Measurements from ENCODE around the gene ZDHHC3.
"Not testable (repeated sequence)": the region's sequence is repeated elsewhere in the genome, so short reads cannot be mapped to it uniquely, and the experiment has no call there.

Gene ZDHHC3

GRCh38 chr3:44993471-44994205 lies 17.7 kb upstream of the ZDHHC3 start:
- DNase-seq: no peak

GRCh38 chr3:44992555-44993470 lies 16.8 kb upstream of the ZDHHC3 start:
- no peak for DNase-seq

- no peak for DNase-seq
Observed at GRCh38 chr3:44991326-44991725, 15.4 kb upstream of the ZDHHC3 start.

GRCh38 chr3:44989636-44990373 lies 13.8 kb upstream of the ZDHHC3 start:
- no peak for DNase-seq

GRCh38 chr3:44989141-44989540 lies 13.2 kb upstream of the ZDHHC3 start:
- DNase-seq: no peak

GRCh38 chr3:44988073-44988472 lies 12.1 kb upstream of the ZDHHC3 start:
- no peak for DNase-seq

GRCh38 chr3:44987332-44987731 lies 11.4 kb upstream of the ZDHHC3 start:
- DNase-seq: no peak

- DNase-seq: not testable (repeated sequence)
Observed at GRCh38 chr3:44986330-44986729, 10.4 kb upstream of the ZDHHC3 start.

- DNase-seq: no peak
Observed at GRCh38 chr3:44984335-44984734, 8.4 kb upstream of the ZDHHC3 start.

- DNase-seq: no peak
Observed at GRCh38 chr3:44983484-44983941, 7.5 kb upstream of the ZDHHC3 start.

- DNase-seq: no peak
Observed at GRCh38 chr3:44982817-44983216, 6.8 kb upstream of the ZDHHC3 start.

- no peak for DNase-seq
Observed at GRCh38 chr3:44981751-44982150, 5.8 kb upstream of the ZDHHC3 start.

GRCh38 chr3:44981220-44981619 lies 5.2 kb upstream of the ZDHHC3 start:
- DNase-seq: no peak

GRCh38 chr3:44974416-44974815 lies 1.6 kb downstream of the ZDHHC3 start:
- no peak for DNase-seq

GRCh38 chr3:44970926-44971490 lies 5.0 kb downstream of the ZDHHC3 start:
- DNase-seq: no peak

- DNase-seq: no peak
Observed at GRCh38 chr3:44969828-44970179, 6.2 kb downstream of the ZDHHC3 start.

- no peak for DNase-seq
Observed at GRCh38 chr3:44969154-44969827, 6.7 kb downstream of the ZDHHC3 start.

GRCh38 chr3:44968447-44968858 lies 7.5 kb downstream of the ZDHHC3 start:
- no peak for DNase-seq

- DNase-seq: no peak
Observed at GRCh38 chr3:44966795-44967278, 9.1 kb downstream of the ZDHHC3 start.

- no peak for DNase-seq
Observed at GRCh38 chr3:44965165-44965564, 10.8 kb downstream of the ZDHHC3 start.

- DNase-seq: no peak
Observed at GRCh38 chr3:44963571-44964325, 12.2 kb downstream of the ZDHHC3 start.

Measured in NCI-H146 (cell line).